Neural cell (in vitro differentiated cells): ENCODE measurements around the gene VSNL1. TPM values are rescaled to one million over a fixed set of nuclear protein-coding genes. Genes with fewer than 3 reads are reported as not detected.

Experiments
- H2AFZ ChIP-seq: fragments of 200-600, 300-800 bp; sonication (generic), shearing (Covaris generic); 2 replicates; pipeline ENCODE4 v1.6.0; 2014; ENCODE audit warnings: low read depth, mild to moderate bottlenecking, antibody characterized with exemption, low read length, moderate library complexity
- H3F3A ChIP-seq: fragments of 200-600 bp; shearing (Covaris generic); 2 replicates; pipeline ENCODE4 v1.6.1; 2016; ENCODE audit warnings: mild to moderate bottlenecking, moderate library complexity, mixed read lengths, antibody characterized with exemption, low read length; ENCODE audit not compliant: insufficient read depth, poor library complexity, severe bottlenecking
- H3K27ac ChIP-seq: fragments of 200-600, 300-800 bp; sonication (generic), shearing (Covaris generic); 2 replicates; pipeline ENCODE4 v1.5.1; 2014; ENCODE audit warnings: mild to moderate bottlenecking, low read length, moderate library complexity
- H3K27me3 ChIP-seq: fragments of 300-800, 200-600 bp; sonication (generic), shearing (Covaris generic); 2 replicates; pipeline ENCODE4 v1.6.0; 2014; ENCODE audit warnings: mild to moderate bottlenecking, low read depth, low read length, moderate library complexity; ENCODE audit not compliant: insufficient read depth
- H3K36me3 ChIP-seq: fragments of 300-800, 200-600 bp; sonication (generic), shearing (Covaris generic); 2 replicates; pipeline ENCODE4 v1.5.1; 2014; ENCODE audit warnings: mild to moderate bottlenecking, antibody characterized with exemption, low read length, moderate library complexity; ENCODE audit not compliant: insufficient read depth
- H3K4me2 ChIP-seq: fragments of 300-800, 200-600 bp; sonication (generic), shearing (Covaris generic); 2 replicates; pipeline ENCODE4 v1.6.0; 2014; ENCODE audit warnings: mild to moderate bottlenecking, low read length
- H3K4me3 ChIP-seq: fragments of 300-800, 200-600 bp; sonication (generic), shearing (Covaris generic); 2 replicates; pipeline ENCODE4 v1.5.1; 2014; ENCODE audit warnings: mild to moderate bottlenecking, low read length, moderate library complexity
- H3K79me2 ChIP-seq: fragments of 200-600 bp; shearing (Covaris generic); replicated peaks from 2 replicates; pipeline ENCODE4 v1.6.0; 2014; ENCODE audit warnings: mild to moderate bottlenecking, low read length, moderate library complexity; ENCODE audit not compliant: insufficient read depth
- H3K9ac ChIP-seq: fragments of 300-800, 200-600 bp; sonication (generic), shearing (Covaris generic); 2 replicates; pipeline ENCODE4 v1.6.1; 2016; ENCODE audit warnings: mild to moderate bottlenecking, low read length, mixed read lengths
- H3K9me2 ChIP-seq: fragments of 200-600 bp; shearing (Covaris generic); 2 replicates; pipeline ENCODE4 v1.6.1; 2016; ENCODE audit warnings: mild to moderate bottlenecking, low read length, mixed read lengths; ENCODE audit not compliant: insufficient read depth
- H3K9me3 ChIP-seq: fragments of 200-600, 300-800 bp; sonication (generic), shearing (Covaris generic); 2 replicates; pipeline ENCODE4 v1.6.1; 2016; ENCODE audit warnings: mild to moderate bottlenecking, mixed run types, low read length, moderate library complexity, mixed read lengths
- H4K20me1 ChIP-seq: fragments of 200-600 bp; shearing (Covaris generic); 2 replicates; pipeline ENCODE4 v1.6.1; 2016; ENCODE audit warnings: mild to moderate bottlenecking, mixed run types; ENCODE audit not compliant: insufficient read depth
- EP300 ChIP-seq: fragments of 450-650 bp; conservative IDR thresholded peaks from 2 replicates; pipeline ENCODE4 v1.6.1; 2014; ENCODE audit warnings: antibody characterized with exemption, mild to moderate bottlenecking, moderate library complexity; ENCODE audit not compliant: poor library complexity, severe bottlenecking
- EZH2 ChIP-seq: fragments of 200-600, 300-800 bp; shearing (Covaris generic), sonication (generic); IDR thresholded peaks from 2 replicates; pipeline ENCODE4 v1.6.1; 2014; ENCODE audit warnings: antibody characterized with exemption, low read length, borderline replicate concordance, mild to moderate bottlenecking; ENCODE audit not compliant: insufficient read depth, poor library complexity, severe bottlenecking
- MXI1 ChIP-seq: fragments of 450-650 bp; conservative IDR thresholded peaks from 2 replicates; pipeline ENCODE4 v1.6.1; 2014; ENCODE audit warnings: antibody characterized with exemption, mild to moderate bottlenecking; ENCODE audit not compliant: poor library complexity, severe bottlenecking
- POLR2AphosphoS5 ChIP-seq: IDR thresholded peaks from 2 replicates; pipeline ENCODE4 v1.6.1; 2012
- RAD21 ChIP-seq: fragments of 450-650 bp; conservative IDR thresholded peaks from 2 replicates; pipeline ENCODE4 v1.6.1; 2014; ENCODE audit warnings: antibody characterized with exemption, mild to moderate bottlenecking, moderate library complexity
- SMC3 ChIP-seq: fragments of 450-650 bp; conservative IDR thresholded peaks from 2 replicates; pipeline ENCODE4 v1.6.1; 2014; ENCODE audit warnings: antibody characterized with exemption, mild to moderate bottlenecking, moderate library complexity; ENCODE audit not compliant: poor library complexity
- TAF1 ChIP-seq: IDR thresholded peaks from 2 replicates; pipeline ENCODE4 v1.6.1; 2012; ENCODE audit warnings: low read depth
- polyA plus RNA-seq: library from polyadenylated mRNA; depleted of rRNA; stranded (reverse); fragments of >200 nt; gene quantifications from 2 replicates; pipeline ENCODE4 v1.2.3, GENCODE V29; 2014
- TF ChIP-seq, protein P1 (sequence below): IDR thresholded peaks from 2 replicates; pipeline ENCODE4 v1.6.1; 2012; ENCODE audit warnings: borderline replicate concordance
- TF ChIP-seq, protein P2 (sequence below): fragments of 450-650 bp; IDR thresholded peaks from 2 replicates; pipeline ENCODE4 v1.5.1; 2014; ENCODE audit warnings: antibody characterized with exemption, mild to moderate bottlenecking, moderate library complexity; ENCODE audit not compliant: poor library complexity, severe bottlenecking

Gene VSNL1
- polyA plus RNA-seq, 1 donor from 2014 or later: 69.7 TPM

DNA sequence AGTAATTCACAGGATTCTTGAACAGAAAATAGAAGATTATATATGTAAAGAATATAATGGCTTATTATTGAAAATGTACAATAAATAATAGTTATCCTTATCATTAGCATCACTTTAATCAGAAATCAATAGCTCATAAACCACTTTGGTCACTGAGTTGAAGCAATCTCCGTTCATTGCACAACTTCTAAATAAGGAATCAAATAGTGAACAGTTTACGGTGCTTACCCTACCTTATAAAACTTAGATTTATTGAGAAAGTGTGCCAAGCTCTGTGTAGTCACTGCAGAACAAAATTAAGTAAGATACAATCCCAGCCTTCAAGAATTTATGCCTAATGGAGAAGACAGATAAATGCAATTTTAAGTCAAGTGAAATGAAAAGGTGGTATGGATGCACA lies 6.7 kb downstream of the VSNL1 start:
- Histone ChIP-seq H3K9me2 (no peaks in the 10 kb centered on the region), H3K27me3 (peaks cover 32% of the 10 kb centered on the region), H3K4me2 (no peak overlapping the region), H2AFZ (no peak overlapping the region), H3K27ac (no peak overlapping the region), H3K36me3 (no peaks in the 10 kb centered on the region), H3K9me3 (no peaks in the 10 kb centered on the region), H3K9ac (no peak overlapping the region), H4K20me1 (no peaks in the 10 kb centered on the region), H3K79me2 (peaks cover 12% of the 10 kb centered on the region), H3F3A (peaks cover under 1% of the 10 kb centered on the region), H3K4me3 (no peak overlapping the region)
- TF ChIP-seq RAD21: no peak
- TF ChIP-seq EZH2: no peak
- TF ChIP-seq SMC3: no peak
- no peak for TF ChIP-seq MXI1
- no peak for TF ChIP-seq EP300
- TF ChIP-seq, protein P1, sequence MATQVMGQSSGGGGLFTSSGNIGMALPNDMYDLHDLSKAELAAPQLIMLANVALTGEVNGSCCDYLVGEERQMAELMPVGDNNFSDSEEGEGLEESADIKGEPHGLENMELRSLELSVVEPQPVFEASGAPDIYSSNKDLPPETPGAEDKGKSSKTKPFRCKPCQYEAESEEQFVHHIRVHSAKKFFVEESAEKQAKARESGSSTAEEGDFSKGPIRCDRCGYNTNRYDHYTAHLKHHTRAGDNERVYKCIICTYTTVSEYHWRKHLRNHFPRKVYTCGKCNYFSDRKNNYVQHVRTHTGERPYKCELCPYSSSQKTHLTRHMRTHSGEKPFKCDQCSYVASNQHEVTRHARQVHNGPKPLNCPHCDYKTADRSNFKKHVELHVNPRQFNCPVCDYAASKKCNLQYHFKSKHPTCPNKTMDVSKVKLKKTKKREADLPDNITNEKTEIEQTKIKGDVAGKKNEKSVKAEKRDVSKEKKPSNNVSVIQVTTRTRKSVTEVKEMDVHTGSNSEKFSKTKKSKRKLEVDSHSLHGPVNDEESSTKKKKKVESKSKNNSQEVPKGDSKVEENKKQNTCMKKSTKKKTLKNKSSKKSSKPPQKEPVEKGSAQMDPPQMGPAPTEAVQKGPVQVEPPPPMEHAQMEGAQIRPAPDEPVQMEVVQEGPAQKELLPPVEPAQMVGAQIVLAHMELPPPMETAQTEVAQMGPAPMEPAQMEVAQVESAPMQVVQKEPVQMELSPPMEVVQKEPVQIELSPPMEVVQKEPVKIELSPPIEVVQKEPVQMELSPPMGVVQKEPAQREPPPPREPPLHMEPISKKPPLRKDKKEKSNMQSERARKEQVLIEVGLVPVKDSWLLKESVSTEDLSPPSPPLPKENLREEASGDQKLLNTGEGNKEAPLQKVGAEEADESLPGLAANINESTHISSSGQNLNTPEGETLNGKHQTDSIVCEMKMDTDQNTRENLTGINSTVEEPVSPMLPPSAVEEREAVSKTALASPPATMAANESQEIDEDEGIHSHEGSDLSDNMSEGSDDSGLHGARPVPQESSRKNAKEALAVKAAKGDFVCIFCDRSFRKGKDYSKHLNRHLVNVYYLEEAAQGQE: no peak
- no peak for TF ChIP-seq TAF1
- no peak for TF ChIP-seq POLR2AphosphoS5
- TF ChIP-seq, protein P2, sequence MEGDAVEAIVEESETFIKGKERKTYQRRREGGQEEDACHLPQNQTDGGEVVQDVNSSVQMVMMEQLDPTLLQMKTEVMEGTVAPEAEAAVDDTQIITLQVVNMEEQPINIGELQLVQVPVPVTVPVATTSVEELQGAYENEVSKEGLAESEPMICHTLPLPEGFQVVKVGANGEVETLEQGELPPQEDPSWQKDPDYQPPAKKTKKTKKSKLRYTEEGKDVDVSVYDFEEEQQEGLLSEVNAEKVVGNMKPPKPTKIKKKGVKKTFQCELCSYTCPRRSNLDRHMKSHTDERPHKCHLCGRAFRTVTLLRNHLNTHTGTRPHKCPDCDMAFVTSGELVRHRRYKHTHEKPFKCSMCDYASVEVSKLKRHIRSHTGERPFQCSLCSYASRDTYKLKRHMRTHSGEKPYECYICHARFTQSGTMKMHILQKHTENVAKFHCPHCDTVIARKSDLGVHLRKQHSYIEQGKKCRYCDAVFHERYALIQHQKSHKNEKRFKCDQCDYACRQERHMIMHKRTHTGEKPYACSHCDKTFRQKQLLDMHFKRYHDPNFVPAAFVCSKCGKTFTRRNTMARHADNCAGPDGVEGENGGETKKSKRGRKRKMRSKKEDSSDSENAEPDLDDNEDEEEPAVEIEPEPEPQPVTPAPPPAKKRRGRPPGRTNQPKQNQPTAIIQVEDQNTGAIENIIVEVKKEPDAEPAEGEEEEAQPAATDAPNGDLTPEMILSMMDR: no peak

DNA sequence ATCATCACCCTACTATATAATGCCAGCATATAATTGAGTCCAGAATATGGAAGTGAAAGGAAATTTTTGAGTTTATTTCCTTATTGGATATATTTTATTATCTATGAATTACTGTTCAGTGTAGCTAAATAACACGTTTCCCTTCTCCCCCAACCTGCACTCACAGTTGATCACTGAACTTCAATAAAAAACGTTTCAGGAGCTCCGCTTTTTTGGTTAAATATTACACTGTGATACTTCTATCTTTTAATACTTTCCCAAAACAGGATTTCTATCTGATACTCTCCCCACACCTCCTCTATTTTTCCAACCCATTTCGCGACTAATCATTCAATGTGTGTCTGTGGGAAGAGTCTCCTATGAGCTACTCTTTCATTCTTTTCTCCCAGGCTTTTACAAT lies 7.2 kb downstream of the VSNL1 start:
- H3K4me2 ChIP-seq: no peak overlapping the region
- H4K20me1 ChIP-seq: no peaks in the 10 kb centered on the region
- no peaks in the 10 kb centered on the region for H3K9me3 ChIP-seq
- no peak overlapping the region for H3K9ac ChIP-seq
- no peak overlapping the region for H3K27ac ChIP-seq
- H3K36me3 ChIP-seq: no peaks in the 10 kb centered on the region
- H3K9me2 ChIP-seq: no peaks in the 10 kb centered on the region
- no peak overlapping the region for H2AFZ ChIP-seq
- H3K4me3 ChIP-seq: no peak overlapping the region
- peaks cover 9% of the 10 kb centered on the region for H3K79me2 ChIP-seq
- peaks cover 28% of the 10 kb centered on the region for H3K27me3 ChIP-seq
- H3F3A ChIP-seq: no peaks in the 10 kb centered on the region
- TF ChIP-seq RAD21 (no peak), MXI1 (no peak), EP300 (no peak), SMC3 (no peak), EZH2 (no peak), TAF1 (no peak), POLR2AphosphoS5 (no peak)
- TF ChIP-seq, protein P1: no peak
- TF ChIP-seq, protein P2: no peak
